Osteocyte (in vitro differentiated cells): ENCODE data around the gene MPHOSPH6. TPM values are rescaled to one million over a fixed set of nuclear protein-coding genes. Genes with fewer than 3 reads are reported as not detected.

Source experiments
- DNase-seq: peaks from one replicate; pipeline ENCODE4 v3.0.0; 2021; ENCODE audit warnings: mixed read lengths; ENCODE audit not compliant: unreplicated experiment; ENCODE audit errors: extremely low spot score
- H3K27ac Mint-ChIP-seq: one replicate; pipeline ENCODE4 v1.8.0; 2021; ENCODE audit warnings: mild to moderate bottlenecking, mixed read lengths; ENCODE audit not compliant: unreplicated experiment
- H3K27me3 Mint-ChIP-seq: one replicate; pipeline ENCODE4 v1.8.0; 2021; ENCODE audit warnings: mixed read lengths; ENCODE audit not compliant: unreplicated experiment
- H3K36me3 Mint-ChIP-seq: one replicate; pipeline ENCODE4 v1.8.0; 2021; ENCODE audit warnings: mixed read lengths; ENCODE audit not compliant: unreplicated experiment
- H3K4me1 Mint-ChIP-seq: one replicate; pipeline ENCODE4 v1.8.0; 2021; ENCODE audit warnings: mixed read lengths; ENCODE audit not compliant: unreplicated experiment
- H3K4me3 Mint-ChIP-seq: one replicate; pipeline ENCODE4 v1.8.0; 2021; ENCODE audit warnings: mild to moderate bottlenecking, moderate library complexity, mixed read lengths; ENCODE audit not compliant: unreplicated experiment
- H3K9me3 Mint-ChIP-seq: one replicate; pipeline ENCODE4 v1.8.0; 2021; ENCODE audit warnings: mixed read lengths; ENCODE audit not compliant: unreplicated experiment
- CTCF ChIP-seq: fragments of 200-600 bp; sonication (generic); IDR thresholded peaks from 2 replicates; pipeline ENCODE4 v1.5.0; 2021; ENCODE audit warnings: antibody characterized with exemption, mild to moderate bottlenecking, moderate library complexity
- total RNA-seq: library from RNA; stranded (reverse); gene quantifications from 2 replicates; pipeline ENCODE4 v1.2.1, GENCODE V29; 2021

MPHOSPH6 gene
- total RNA-seq, 1 donor from 2014 or later, result 13.6 TPM

DNA sequence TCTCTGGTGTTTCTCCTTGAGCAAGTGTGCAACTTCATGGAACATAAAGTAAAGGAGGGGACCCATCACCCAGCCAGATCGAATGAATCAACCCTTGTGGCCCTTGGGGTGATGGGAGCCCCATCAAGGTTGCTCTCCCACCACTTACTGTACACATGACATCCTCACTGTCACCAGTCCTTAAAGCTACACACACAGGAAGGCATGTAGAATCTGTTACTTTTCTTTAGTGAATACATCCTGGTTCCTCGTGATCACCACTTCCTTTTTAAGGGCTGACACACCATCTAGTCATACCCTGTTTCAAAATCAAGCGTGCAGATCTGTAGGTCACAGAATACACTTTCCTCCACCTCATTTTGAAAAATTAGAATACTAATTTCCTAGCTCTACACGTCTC lies 22.6 kb upstream of the MPHOSPH6 start:
- Mint-ChIP-seq H3K4me3 (no peak overlapping the region), H3K9me3 (no peaks in the 10 kb centered on the region), H3K27ac (no peak overlapping the region), H3K4me1 (no peaks in the 10 kb centered on the region), H3K27me3 (peaks cover 36% of the 10 kb centered on the region), H3K36me3 (no peaks in the 10 kb centered on the region)
- no peak for DNase-seq
- no peak for TF ChIP-seq CTCF

GRCh38 chr16:82190386-82190785 lies 20.4 kb upstream of the MPHOSPH6 start:
- Mint-ChIP-seq H3K27me3 (peaks cover 46% of the 10 kb centered on the region), H3K4me3 (no peak overlapping the region), H3K9me3 (no peaks in the 10 kb centered on the region), H3K27ac (no peak overlapping the region), H3K4me1 (no peaks in the 10 kb centered on the region), H3K36me3 (no peaks in the 10 kb centered on the region)
- TF ChIP-seq CTCF, result no peak
- DNase-seq, result no peak

- Mint-ChIP-seq H3K27ac (no peak overlapping the region), H3K27me3 (peaks cover 55% of the 10 kb centered on the region), H3K4me1 (no peaks in the 10 kb centered on the region), H3K36me3 (no peaks in the 10 kb centered on the region), H3K4me3 (no peak overlapping the region), H3K9me3 (no peaks in the 10 kb centered on the region)
- DNase-seq, result no peak
- no peak for TF ChIP-seq CTCF
These were observed 17.8 kb upstream of the MPHOSPH6 start for GRCh38 chr16:82187829-82188228.

GRCh38 chr16:82185012-82185411 lies 15.0 kb upstream of the MPHOSPH6 start:
- Mint-ChIP-seq H3K27ac (no peak overlapping the region), H3K4me1 (no peaks in the 10 kb centered on the region), H3K27me3 (peaks cover 58% of the 10 kb centered on the region), H3K9me3 (no peaks in the 10 kb centered on the region), H3K4me3 (no peak overlapping the region), H3K36me3 (no peaks in the 10 kb centered on the region)
- no peak for DNase-seq
- no peak for TF ChIP-seq CTCF

DNA sequence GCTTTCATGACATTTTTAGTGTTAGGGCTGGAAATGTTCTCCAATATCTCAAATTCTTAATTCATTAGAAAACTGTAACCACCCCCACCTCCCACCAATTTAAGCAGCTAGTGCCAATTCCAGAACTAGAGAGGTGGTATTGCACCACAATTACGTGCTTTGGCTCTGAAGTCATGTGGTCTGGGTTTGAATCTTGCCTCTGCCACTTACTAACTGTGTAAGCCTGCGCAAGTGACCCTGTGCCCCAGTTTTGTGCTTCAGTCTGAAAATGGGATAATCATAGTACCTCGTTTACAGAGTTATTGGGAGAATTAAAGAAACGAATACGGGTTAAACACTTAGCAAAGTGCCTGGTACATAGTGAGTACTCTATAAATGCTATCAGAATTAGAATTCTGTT lies 14.2 kb upstream of the MPHOSPH6 start:
- H3K36me3 Mint-ChIP-seq, result no peaks in the 10 kb centered on the region
- no peaks in the 10 kb centered on the region for H3K4me1 Mint-ChIP-seq
- no peak overlapping the region for H3K4me3 Mint-ChIP-seq
- H3K27me3 Mint-ChIP-seq, result peaks cover 54% of the 10 kb centered on the region
- no peaks in the 10 kb centered on the region for H3K9me3 Mint-ChIP-seq
- H3K27ac Mint-ChIP-seq, result no peak overlapping the region
- no peak for DNase-seq
- no peak for TF ChIP-seq CTCF
